Activated naive CD4-positive, alpha-beta T cell treated with anti-CD3 and anti-CD28 coated beads, Interleukin-2, amount 10 ng/mL, durations not matched to agents 7 days and 5 days (primary cell): ENCODE results near the gene PTK6.

ENCODE experiments used
- CTCF ChIA-PET: fragments of 350-600 bp; sonication (Branson Sonifier 250); formaldehyde crosslinking; loops from one replicate; lab custom pipeline; 2021; ENCODE audit warnings: antibody characterized with exemption; lab: Charles Lee
- DNase-seq: peaks from one replicate; pipeline ENCODE4 v3.0.0-alpha.2; 2020
- H3K27ac Mint-ChIP-seq: one replicate; pipeline ENCODE4 v1.8.0; 2021; ENCODE audit warnings: mild to moderate bottlenecking, moderate library complexity, mixed read lengths
- H3K27me3 Mint-ChIP-seq: one replicate; pipeline ENCODE4 v1.8.0; 2021; ENCODE audit warnings: mild to moderate bottlenecking, mixed read lengths
- H3K36me3 Mint-ChIP-seq: one replicate; pipeline ENCODE4 v1.8.0; 2021; ENCODE audit warnings: mixed read lengths
- H3K4me1 Mint-ChIP-seq: one replicate; pipeline ENCODE4 v1.8.0; 2021; ENCODE audit warnings: mixed read lengths
- H3K4me3 Mint-ChIP-seq: one replicate; pipeline ENCODE4 v1.8.0; 2021; ENCODE audit warnings: mild to moderate bottlenecking, moderate library complexity, mixed read lengths
- H3K9me3 Mint-ChIP-seq: one replicate; pipeline ENCODE4 v1.8.0; 2021; ENCODE audit warnings: mixed read lengths

The PTK6 gene

GRCh38 chr20:63555661-63556381 is 18.6 kb upstream of the PTK6 start:
- no peak overlapping the region for H3K27ac Mint-ChIP-seq
- peaks cover 8% of the 10 kb centered on the region for H3K36me3 Mint-ChIP-seq
- no peak for DNase-seq
- peaks cover 22% of the 10 kb centered on the region for H3K4me1 Mint-ChIP-seq
- H3K27me3 Mint-ChIP-seq, result peaks cover 65% of the 10 kb centered on the region
- peaks cover 3% of the 10 kb centered on the region for H3K9me3 Mint-ChIP-seq
- CTCF ChIA-PET, result no interaction called here
- H3K4me3 Mint-ChIP-seq, result no peak overlapping the region

GRCh38 chr20:63554361-63555278 is 17.4 kb upstream of the PTK6 start:
- CTCF ChIA-PET, result no interaction called here

GRCh38 chr20:63553933-63554290 is 16.7 kb upstream of the PTK6 start, which contains the start of gene FNDC11:
Gene FNDC11 (plus strand): TSS chr20:63554159. CDS start chr20:63555664, 1,505 bp downstream.
- Mint-ChIP-seq H3K27ac (peak within 1 kb of the TSS; percentile 86), H3K27me3 (peaks cover 80% of the 10 kb centered on the region), H3K4me3 (peak within 1 kb of the TSS; percentile 59), H3K4me1 (peaks cover 21% of the 10 kb centered on the region), H3K36me3 (no peaks in the 10 kb centered on the region), H3K9me3 (no peaks in the 10 kb centered on the region)
- peak; percentile 63 for DNase-seq
- CTCF ChIA-PET, result no interaction called here

More at GRCh38 chr20:63554361-63555278, 17.4 kb upstream of the PTK6 start:
- Mint-ChIP-seq H3K9me3 (no peaks in the 10 kb centered on the region), H3K27me3 (peaks cover 73% of the 10 kb centered on the region), H3K4me1 (peaks cover 22% of the 10 kb centered on the region), H3K4me3 (peak overlapping the region; percentile 35), H3K27ac (no peak overlapping the region), H3K36me3 (peaks cover 2% of the 10 kb centered on the region)
- DNase-seq, result no peak

GRCh38 chr20:63553251-63553932 is 16.2 kb upstream of the PTK6 start:
- CTCF ChIA-PET, result no interaction called here
- Mint-ChIP-seq H3K9me3 (no peaks in the 10 kb centered on the region), H3K4me1 (peaks cover 21% of the 10 kb centered on the region), H3K36me3 (no peaks in the 10 kb centered on the region), H3K4me3 (peak overlapping the region; percentile 59), H3K27ac (peak overlapping the region; percentile 86), H3K27me3 (peaks cover 86% of the 10 kb centered on the region)
- peak; percentile 88 for DNase-seq

- Mint-ChIP-seq H3K9me3 (no peaks in the 10 kb centered on the region), H3K4me3 (peak overlapping the region; percentile 59), H3K36me3 (no peaks in the 10 kb centered on the region), H3K4me1 (peaks cover 21% of the 10 kb centered on the region), H3K27ac (peak overlapping the region; percentile 86), H3K27me3 (peaks cover 92% of the 10 kb centered on the region)
- CTCF ChIA-PET, result no interaction called here
- peak; percentile 75 for DNase-seq
These were observed 15.5 kb upstream of the PTK6 start for GRCh38 chr20:63552481-63553249.

- Mint-ChIP-seq H3K36me3 (no peaks in the 10 kb centered on the region), H3K27ac (no peak overlapping the region), H3K27me3 (peaks cover 94% of the 10 kb centered on the region), H3K4me3 (no peak overlapping the region), H3K4me1 (peaks cover 21% of the 10 kb centered on the region), H3K9me3 (no peaks in the 10 kb centered on the region)
- CTCF ChIA-PET, result interaction anchor here (1.0 kb wide), 1 partner anchor 22 kb away, joined by 3 read pairs; the partner anchor contains the start of gene HELZ2
- no peak for DNase-seq
These were observed 13.9 kb upstream of the PTK6 start for GRCh38 chr20:63551068-63551467.

GRCh38 chr20:63549679-63550282 is 12.6 kb upstream of the PTK6 start:
- CTCF ChIA-PET, result interaction anchor here (1.0 kb wide), 1 partner anchor 24 kb away, joined by 3 read pairs; the partner anchor contains the start of gene HELZ2
- H3K9me3 Mint-ChIP-seq, result no peaks in the 10 kb centered on the region
- no peak for DNase-seq
- H3K36me3 Mint-ChIP-seq, result no peaks in the 10 kb centered on the region
- H3K27ac Mint-ChIP-seq, result no peak overlapping the region
- peaks cover 21% of the 10 kb centered on the region for H3K4me1 Mint-ChIP-seq
- H3K27me3 Mint-ChIP-seq, result peaks cover 92% of the 10 kb centered on the region
- no peak overlapping the region for H3K4me3 Mint-ChIP-seq

- peaks cover 90% of the 10 kb centered on the region for H3K27me3 Mint-ChIP-seq
- DNase-seq, result no peak
- CTCF ChIA-PET, result no interaction called here
- H3K4me1 Mint-ChIP-seq, result peaks cover 16% of the 10 kb centered on the region
- no peaks in the 10 kb centered on the region for H3K36me3 Mint-ChIP-seq
- no peak overlapping the region for H3K4me3 Mint-ChIP-seq
- H3K27ac Mint-ChIP-seq, result no peak overlapping the region
- H3K9me3 Mint-ChIP-seq, result no peaks in the 10 kb centered on the region
These were observed 11.8 kb upstream of the PTK6 start for GRCh38 chr20:63549019-63549418.

GRCh38 chr20:63548542-63548941 is 11.4 kb upstream of the PTK6 start:
- Mint-ChIP-seq H3K9me3 (no peaks in the 10 kb centered on the region), H3K36me3 (no peaks in the 10 kb centered on the region), H3K27me3 (peaks cover 85% of the 10 kb centered on the region), H3K27ac (no peak overlapping the region), H3K4me1 (peaks cover 16% of the 10 kb centered on the region), H3K4me3 (no peak overlapping the region)
- CTCF ChIA-PET, result no interaction called here
- DNase-seq, result no peak

- CTCF ChIA-PET, result no interaction called here
- H3K27ac Mint-ChIP-seq, result no peak within 1 kb of the TSS
- H3K4me1 Mint-ChIP-seq, result peaks cover 13% of the 10 kb centered on the region
- no peak for DNase-seq
- no peak within 1 kb of the TSS for H3K4me3 Mint-ChIP-seq
- H3K36me3 Mint-ChIP-seq, result no peaks in the 10 kb centered on the region
- peaks cover 79% of the 10 kb centered on the region for H3K27me3 Mint-ChIP-seq
- H3K9me3 Mint-ChIP-seq, result no peaks in the 10 kb centered on the region
These were observed 10.7 kb upstream of the PTK6 start, which contains the start of gene SRMS for GRCh38 chr20:63547725-63548480. Gene SRMS (minus strand): TSS chr20:63547749. CDS start chr20:63547463, 286 bp downstream.

GRCh38 chr20:63546956-63547724 is 10.0 kb upstream of the PTK6 start:
- CTCF ChIA-PET, result interaction anchor here (0.9 kb wide), 1 partner anchor 9 kb away, joined by 5 read pairs; no protein-coding TSS in a partner anchor
- H3K4me3 Mint-ChIP-seq, result no peak overlapping the region
- peaks cover 76% of the 10 kb centered on the region for H3K27me3 Mint-ChIP-seq
- H3K4me1 Mint-ChIP-seq, result peaks cover 5% of the 10 kb centered on the region
- DNase-seq, result no peak
- H3K27ac Mint-ChIP-seq, result no peak overlapping the region
- H3K9me3 Mint-ChIP-seq, result no peaks in the 10 kb centered on the region
- no peaks in the 10 kb centered on the region for H3K36me3 Mint-ChIP-seq
